Neural progenitor cell (in vitro differentiated cells): ENCODE measurements around the gene GLRX.

Experiments used
- EZH2 ChIP-seq: fragments of 200-600 bp; sonication (generic); IDR thresholded peaks from 2 replicates; pipeline ENCODE4 v1.6.1; 2017; ENCODE audit warnings: antibody characterized with exemption, mild to moderate bottlenecking, moderate library complexity
- EZH2phosphoT487 ChIP-seq: fragments of 200-600 bp; sonication (generic); IDR thresholded peaks from 2 replicates; pipeline ENCODE4 v1.6.1; 2017; ENCODE audit warnings: antibody characterized with exemption
- TF ChIP-seq, protein P1 (sequence below): fragments of 200-600 bp; sonication (generic); IDR thresholded peaks from 2 replicates; pipeline ENCODE4 v1.5.1; 2017; ENCODE audit warnings: antibody characterized with exemption, mild to moderate bottlenecking

DNA sequence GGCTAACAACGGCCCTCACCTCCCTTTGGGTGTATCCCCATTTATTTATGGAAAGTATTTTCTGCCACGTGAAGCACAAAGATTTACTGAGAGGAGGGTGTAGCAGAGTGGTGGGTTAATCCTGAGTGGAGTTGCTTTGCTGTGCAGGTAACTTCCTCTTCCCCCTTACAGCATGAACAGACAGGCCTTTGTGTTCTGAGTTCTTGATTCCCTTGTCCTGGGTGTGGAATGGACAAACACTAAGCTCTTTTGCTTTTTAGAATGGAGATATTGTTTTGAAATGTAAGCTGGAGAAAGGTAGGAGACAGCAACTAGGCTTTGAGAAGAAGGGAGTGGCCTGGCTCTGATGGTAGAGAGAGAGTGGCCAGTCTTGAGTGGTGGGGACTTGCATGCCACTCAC lies 17.1 kb upstream of the GLRX start:
- TF ChIP-seq, protein P1, sequence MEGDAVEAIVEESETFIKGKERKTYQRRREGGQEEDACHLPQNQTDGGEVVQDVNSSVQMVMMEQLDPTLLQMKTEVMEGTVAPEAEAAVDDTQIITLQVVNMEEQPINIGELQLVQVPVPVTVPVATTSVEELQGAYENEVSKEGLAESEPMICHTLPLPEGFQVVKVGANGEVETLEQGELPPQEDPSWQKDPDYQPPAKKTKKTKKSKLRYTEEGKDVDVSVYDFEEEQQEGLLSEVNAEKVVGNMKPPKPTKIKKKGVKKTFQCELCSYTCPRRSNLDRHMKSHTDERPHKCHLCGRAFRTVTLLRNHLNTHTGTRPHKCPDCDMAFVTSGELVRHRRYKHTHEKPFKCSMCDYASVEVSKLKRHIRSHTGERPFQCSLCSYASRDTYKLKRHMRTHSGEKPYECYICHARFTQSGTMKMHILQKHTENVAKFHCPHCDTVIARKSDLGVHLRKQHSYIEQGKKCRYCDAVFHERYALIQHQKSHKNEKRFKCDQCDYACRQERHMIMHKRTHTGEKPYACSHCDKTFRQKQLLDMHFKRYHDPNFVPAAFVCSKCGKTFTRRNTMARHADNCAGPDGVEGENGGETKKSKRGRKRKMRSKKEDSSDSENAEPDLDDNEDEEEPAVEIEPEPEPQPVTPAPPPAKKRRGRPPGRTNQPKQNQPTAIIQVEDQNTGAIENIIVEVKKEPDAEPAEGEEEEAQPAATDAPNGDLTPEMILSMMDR = no peak
- TF ChIP-seq EZH2phosphoT487 (no peak), EZH2 (no peak)
